Uterus (tissue), 4 donors: ENCODE measurements around the gene LHCGR. TPM values are rescaled to one million over a fixed set of nuclear protein-coding genes. Genes with fewer than 3 reads are reported as not detected.

ENCODE experiments used
- DNase-seq, 2 donors: peaks; one replicate each; pipeline ENCODE4 v3.0.0-alpha.2; 2019 to 2020
- H3K27ac ChIP-seq, 2 donors: fragments of 200-600 bp; sonication (generic); 1 replicate in 1 of 2; 2 replicates in 1 of 2; pipeline ENCODE4 v1.5.1; 2016 to 2018
- H3K27me3 ChIP-seq, 2 donors: fragments of 200-600 bp; sonication (generic); one replicate each; pipeline ENCODE4 v1.5.1; 2018 to 2019; ENCODE audit warnings: control low read depth in 1 of 2
- H3K36me3 ChIP-seq, 2 donors: fragments of 200-600 bp; sonication (generic); one replicate each; pipeline ENCODE4 v1.5.1; 2019; ENCODE audit warnings: control low read depth in 1 of 2
- H3K4me1 ChIP-seq, 2 donors: fragments of 200-600 bp; sonication (generic); one replicate each; pipeline ENCODE4 v1.5.1; 2018 to 2019; ENCODE audit warnings: control low read depth in 1 of 2
- H3K4me3 ChIP-seq, 2 donors: fragments of 200-600 bp; sonication (generic); 1 replicate in 1 of 2; 2 replicates in 1 of 2; pipeline ENCODE4 v1.5.1; 2018 to 2019; ENCODE audit warnings: mild to moderate bottlenecking in 1 of 2
- H3K9me3 ChIP-seq, 2 donors: fragments of 200-600 bp; sonication (generic); one replicate each; pipeline ENCODE4 v1.5.1; 2019; ENCODE audit warnings: control low read depth in 1 of 2
- CTCF ChIP-seq, 4 experiments: fragments of 200-600 bp in 2 of 4; fragments of 450-650 bp in 2 of 4; sonication (generic) in 2 of 4; IDR thresholded peaks; one replicate each; pipeline ENCODE4 v1.5.1; 2016 to 2019; ENCODE audit warnings: antibody characterized with exemption in 4 of 4, mild to moderate bottlenecking in 2 of 4, moderate library complexity in 1 of 4
- POLR2A ChIP-seq, 2 donors: fragments of 450-650 bp; IDR thresholded peaks; one replicate each; pipeline ENCODE4 v1.6.1; 2016; ENCODE audit warnings: antibody characterized with exemption in 2 of 2, mild to moderate bottlenecking in 1 of 2, moderate library complexity in 1 of 2
- intact Hi-C: fragments of 100-400 bp; cut with DNase I; formaldehyde crosslinking; loops from one replicate; pipeline ENCODE4 v1.15.1; 2023; ENCODE audit warnings: low total_unique reads
- total RNA-seq, 4 donors: library from RNA; depleted of rRNA in 3 of 4; stranded (reverse); fragments of >200 nt in 3 of 4; gene quantifications; one replicate each; pipeline versions ENCODE4 v1.1.0 to v1.2.4, GENCODE V29; 2014 to 2023
- donor health status: DM: yes; HTN: yes; CAD: no.

Gene LHCGR
- total RNA-seq, 4 donors from 2014 or later, result 0.48 TPM; not detected in 3

- intact Hi-C loops, result no loop called here
- Histone ChIP-seq H3K27ac (no peak overlapping the region), H3K4me3 (no peak overlapping the region)
These were observed 62.5 kb downstream of the LHCGR start for GRCh38 chr2:48693066-48693465.

GRCh38 chr2:48691935-48692691 lies 63.4 kb downstream of the LHCGR start:
- intact Hi-C loops, result no loop called here
- no peak overlapping the region for H3K27ac ChIP-seq

More at GRCh38 chr2:48693066-48693465, 62.5 kb downstream of the LHCGR start:
- Histone ChIP-seq H3K9me3 (no peaks in the 10 kb centered on the region), H3K27me3 (no peaks in the 10 kb centered on the region), H3K36me3 (no peaks in the 10 kb centered on the region), H3K4me1 (no peaks in the 10 kb centered on the region)
- DNase-seq, result no peak
- TF ChIP-seq CTCF (IDR thresholded peaks at IDR 0.05) (no peak), POLR2A (IDR thresholded peaks at IDR 0.05) (no peak)

GRCh38 chr2:48685126-48685525 lies 70.4 kb downstream of the LHCGR start:
- H3K4me3 ChIP-seq, result no peak overlapping the region
- H3K4me1 ChIP-seq, result no peaks in the 10 kb centered on the region
- intact Hi-C loops, result no loop called here
- no peak overlapping the region for H3K27ac ChIP-seq
- H3K9me3 ChIP-seq, result no peaks in the 10 kb centered on the region
- H3K27me3 ChIP-seq, result no peaks in the 10 kb centered on the region
- TF ChIP-seq POLR2A (IDR thresholded peaks at IDR 0.05) (no peak), CTCF (IDR thresholded peaks at IDR 0.05) (no peak)
- no peaks in the 10 kb centered on the region for H3K36me3 ChIP-seq
- no peak for DNase-seq

More at GRCh38 chr2:48691935-48692691, 63.4 kb downstream of the LHCGR start:
- no peaks in the 10 kb centered on the region for H3K4me1 ChIP-seq
- H3K4me3 ChIP-seq, result no peak overlapping the region
- TF ChIP-seq CTCF (IDR thresholded peaks at IDR 0.05) (no peak), POLR2A (IDR thresholded peaks at IDR 0.05) (no peak)
- no peaks in the 10 kb centered on the region for H3K36me3 ChIP-seq
- H3K9me3 ChIP-seq, result no peaks in the 10 kb centered on the region
- DNase-seq, result no peak
- no peaks in the 10 kb centered on the region for H3K27me3 ChIP-seq

- H3K9me3 ChIP-seq, result no peaks in the 10 kb centered on the region
- H3K27me3 ChIP-seq, result no peaks in the 10 kb centered on the region
- H3K27ac ChIP-seq, result no peak overlapping the region
- no peak overlapping the region for H3K4me3 ChIP-seq
- DNase-seq, result no peak
- H3K4me1 ChIP-seq, result no peaks in the 10 kb centered on the region
- TF ChIP-seq POLR2A (IDR thresholded peaks at IDR 0.05), result no peak
- TF ChIP-seq CTCF (IDR thresholded peaks at IDR 0.05), result no peak
- intact Hi-C loops, result no loop called here
- no peaks in the 10 kb centered on the region for H3K36me3 ChIP-seq
These were observed 78.1 kb downstream of the LHCGR start for GRCh38 chr2:48677450-48677849.

- Histone ChIP-seq H3K4me1 (no peaks in the 10 kb centered on the region), H3K4me3 (no peak overlapping the region), H3K27ac (no peak overlapping the region), H3K36me3 (no peaks in the 10 kb centered on the region), H3K27me3 (no peaks in the 10 kb centered on the region), H3K9me3 (no peaks in the 10 kb centered on the region)
- TF ChIP-seq POLR2A (IDR thresholded peaks at IDR 0.05) (no peak), CTCF (IDR thresholded peaks at IDR 0.05) (no peak)
- DNase-seq, result no peak
- intact Hi-C loops, result no loop called here
These were observed 80.6 kb downstream of the LHCGR start for GRCh38 chr2:48674933-48675332.
